HG03095 (cell line): ENCODE measurements around the gene FGF6.
"Not testable (repeated sequence)": the region's sequence is repeated elsewhere in the genome, so short reads cannot be mapped to it uniquely, and the experiment has no call there.

ENCODE experiments used
- ATAC-seq: cut with Tn5 transposase; IDR thresholded peaks from one replicate; pipeline ENCODE4 v1.9.1; 2021; ENCODE audit warnings: moderate library complexity; ENCODE audit not compliant: unreplicated experiment

Gene FGF6

GRCh38 chr12:4445156-4446101 lies at the start of gene FGF6:
FGF6 (minus strand) TSS chr12:4445815; CDS start chr12:4445570, 245 bp downstream.
- no peak for ATAC-seq

- no peak for ATAC-seq
These were observed 45.4 kb upstream of the FGF6 start for GRCh38 chr12:4490973-4491372.

- ATAC-seq, result no peak
These were observed 43.9 kb upstream of the FGF6 start for GRCh38 chr12:4489556-4489955.

GRCh38 chr12:4486980-4487379 lies 41.4 kb upstream of the FGF6 start:
- ATAC-seq, result no peak

- no peak for ATAC-seq
These were observed 40.6 kb upstream of the FGF6 start for GRCh38 chr12:4486049-4486699.

GRCh38 chr12:4483885-4484823 lies 38.5 kb upstream of the FGF6 start:
- no peak for ATAC-seq

GRCh38 chr12:4482936-4483335 lies 37.3 kb upstream of the FGF6 start:
- ATAC-seq, result no peak

- ATAC-seq, result no peak
These were observed 33.3 kb upstream of the FGF6 start for GRCh38 chr12:4478933-4479332.

GRCh38 chr12:4477129-4477528 lies 31.5 kb upstream of the FGF6 start:
- no peak for ATAC-seq

- no peak for ATAC-seq
These were observed 26.4 kb upstream of the FGF6 start for GRCh38 chr12:4472046-4472445.

GRCh38 chr12:4471256-4471655 lies 25.6 kb upstream of the FGF6 start:
- ATAC-seq, result no peak

GRCh38 chr12:4468994-4469393 lies 23.4 kb upstream of the FGF6 start:
- ATAC-seq, result no peak

- no peak for ATAC-seq
These were observed 15.1 kb upstream of the FGF6 start for GRCh38 chr12:4460761-4461160.

- not testable (repeated sequence) for ATAC-seq
These were observed 10.2 kb upstream of the FGF6 start for GRCh38 chr12:4455849-4456248.

- ATAC-seq, result no peak
These were observed 8.8 kb upstream of the FGF6 start for GRCh38 chr12:4454315-4454860.

GRCh38 chr12:4451694-4452093 lies 6.1 kb upstream of the FGF6 start:
- no peak for ATAC-seq

- ATAC-seq, result no peak
These were observed 5.0 kb upstream of the FGF6 start for GRCh38 chr12:4450551-4451112.

- ATAC-seq, result no peak
These were observed 4.2 kb upstream of the FGF6 start for GRCh38 chr12:4449851-4450221.

- ATAC-seq, result no peak
These were observed 3.6 kb upstream of the FGF6 start for GRCh38 chr12:4448943-4449850.
